ELR (cell line): ENCODE measurements around the gene PTK7.
A peak's percentile ranks its signal among the peaks of the same experiment; 100 is the strongest.

ENCODE experiments used
- DNase-seq: peaks from one replicate; pipeline ENCODE4 v3.0.0-alpha.2; 2015; ENCODE audit warnings: low read depth

PTK7 gene

GRCh38 chr6:43180985-43181384 lies 104.9 kb downstream of the PTK7 start:
- DNase-seq, result peak; percentile 20

- DNase-seq, result no peak
Measured at GRCh38 chr6:43181621-43181941, 105.5 kb downstream of the PTK7 start.

- DNase-seq, result peak; percentile 77
Measured at GRCh38 chr6:43181942-43182860, 106.1 kb downstream of the PTK7 start, which contains the start of gene CUL9. CUL9 (plus strand) TSS chr6:43182196; CDS start chr6:43184311, 2,115 bp downstream.

GRCh38 chr6:43183441-43183840 lies 107.3 kb downstream of the PTK7 start:
- no peak for DNase-seq

- no peak for DNase-seq
Measured at GRCh38 chr6:43184268-43184985, 108.3 kb downstream of the PTK7 start.

- no peak for DNase-seq
Measured at GRCh38 chr6:43185391-43185985, 109.4 kb downstream of the PTK7 start.

GRCh38 chr6:43186019-43186418 lies 109.9 kb downstream of the PTK7 start:
- DNase-seq, result no peak

GRCh38 chr6:43186706-43187105 lies 110.6 kb downstream of the PTK7 start:
- no peak for DNase-seq

- no peak for DNase-seq
Measured at GRCh38 chr6:43187821-43188220, 111.7 kb downstream of the PTK7 start.

- DNase-seq, result no peak
Measured at GRCh38 chr6:43188426-43188825, 112.3 kb downstream of the PTK7 start.

GRCh38 chr6:43189776-43190304 lies 113.7 kb downstream of the PTK7 start:
- no peak for DNase-seq

GRCh38 chr6:43192911-43193310 lies 116.8 kb downstream of the PTK7 start:
- no peak for DNase-seq

GRCh38 chr6:43193929-43194328 lies 117.8 kb downstream of the PTK7 start:
- no peak for DNase-seq

GRCh38 chr6:43196337-43196736 lies 120.2 kb downstream of the PTK7 start:
- no peak for DNase-seq

- no peak for DNase-seq
Measured at GRCh38 chr6:43199912-43200311, 123.8 kb downstream of the PTK7 start.

- no peak for DNase-seq
Measured at GRCh38 chr6:43200541-43200940, 124.4 kb downstream of the PTK7 start.

- DNase-seq, result no peak
Measured at GRCh38 chr6:43202451-43202850, 126.3 kb downstream of the PTK7 start.

- no peak for DNase-seq
Measured at GRCh38 chr6:43203029-43203717, 127.1 kb downstream of the PTK7 start.

- no peak for DNase-seq
Measured at GRCh38 chr6:43203718-43204095, 127.6 kb downstream of the PTK7 start.

- DNase-seq, result no peak
Measured at GRCh38 chr6:43204271-43205105, 128.4 kb downstream of the PTK7 start.

- DNase-seq, result no peak
Measured at GRCh38 chr6:43205849-43206248, 129.7 kb downstream of the PTK7 start.
